Left lung (tissue), 10 donors: ENCODE results near the gene SNX7. TPM values are rescaled to one million over a fixed set of nuclear protein-coding genes. Genes with fewer than 3 reads are reported as not detected.

Source experiments
- ATAC-seq: fragments of 200-7000 bp; cut with Tn5 transposase; one replicate; pipeline ENCODE4 v1.9.1; 2020; ENCODE audit warnings: moderate library complexity
- DNase-seq, 4 donors: peaks; one replicate each; pipeline ENCODE4 v3.0.0-alpha.2; 2013 to 2020
- H3K27ac ChIP-seq, 2 donors: fragments of 200-600 bp; sonication (generic) in 1 of 2; one replicate each; pipeline versions ENCODE4 v1.5.0 to v1.8.0; 2020 to 2021
- H3K27me3 ChIP-seq, 2 donors: fragments of 200-600 bp; sonication (generic) in 1 of 2; one replicate each; pipeline versions ENCODE4 v1.5.0 to v1.8.0; 2020 to 2021
- H3K36me3 ChIP-seq, 2 donors: fragments of 200-600 bp; sonication (generic) in 1 of 2; one replicate each; pipeline versions ENCODE4 v1.5.0 to v1.8.0; 2020 to 2021
- H3K4me1 ChIP-seq, 2 donors: fragments of 200-600 bp; one replicate each; pipeline ENCODE4 v1.8.0; 2021
- H3K4me3 ChIP-seq, 2 donors: fragments of 200-600 bp; sonication (generic) in 1 of 2; one replicate each; pipeline versions ENCODE4 v1.5.0 to v1.8.0; 2020 to 2021; ENCODE audit warnings: mild to moderate bottlenecking in 1 of 2
- H3K9me3 ChIP-seq, 2 donors: fragments of 200-600 bp; sonication (generic) in 1 of 2; one replicate each; pipeline versions ENCODE4 v1.5.0 to v1.8.0; 2020 to 2021
- CTCF ChIP-seq, 2 donors: fragments of 200-600 bp; sonication (generic) in 1 of 2; IDR thresholded peaks; one replicate each; pipeline versions ENCODE4 v1.5.0 to v1.8.0; 2021; ENCODE audit warnings: antibody characterized with exemption in 2 of 2
- intact Hi-C, 2 donors: fragments of 100-400 bp; cut with DNase I; formaldehyde crosslinking; loops; one replicate each; pipeline versions ENCODE4 v1.11.2 to v1.14.2; 2022
- polyA plus RNA-seq, 6 donors: library from polyadenylated mRNA; unstranded; fragments of 120-200 nt; gene quantifications; one replicate each; pipeline ENCODE4 v1.2.1, GENCODE V29; 2013; ENCODE audit not compliant: insufficient read length in 6 of 6
- total RNA-seq, 2 donors: library from RNA; stranded (reverse); fragmentation: NEBNext Ultra II Directional; extraction: Animal tissue kit (Norgen Biotek cat#: 25700); gene quantifications; one replicate each; pipeline ENCODE4 v1.2.1, GENCODE V29; 2021
- donor health status: DM: no; HTN: yes; CAD: no.
- donor health status: DM: no; HTN: no; CAD: no.

SNX7 gene
- total and polyA plus RNA-seq, 8 donors, result 16.5 to 39.4 (median 32.2) TPM

DNA sequence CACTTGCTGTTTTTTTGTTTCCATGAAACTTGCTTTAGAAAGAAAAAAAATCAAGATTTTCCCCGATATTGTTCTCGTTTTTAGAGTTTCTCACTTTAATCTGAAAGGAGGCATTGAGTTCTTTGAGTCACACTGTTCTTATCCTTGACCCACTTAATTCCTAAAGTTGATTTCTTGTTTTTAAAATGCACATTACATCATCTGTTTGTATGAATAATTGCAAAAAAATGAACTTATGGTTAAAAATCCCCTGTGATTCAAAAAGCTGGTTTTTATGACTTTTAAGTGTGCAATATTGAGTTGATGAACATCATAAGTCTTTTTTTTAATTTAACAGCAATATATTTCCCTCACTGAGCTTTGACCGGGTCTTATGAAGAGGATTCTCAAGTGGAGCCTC, 131.6 kb downstream of the SNX7 start:
- intact Hi-C loops, result no loop called here
- H3K9me3 ChIP-seq, result no peaks in the 10 kb centered on the region
- H3K27ac ChIP-seq, result no peak overlapping the region
- no peaks in the 10 kb centered on the region for H3K27me3 ChIP-seq
- DNase-seq, result no peak
- TF ChIP-seq CTCF (IDR thresholded peaks at IDR 0.05), result no peak
- H3K4me3 ChIP-seq, result no peak overlapping the region
- H3K4me1 ChIP-seq, result no peaks in the 10 kb centered on the region
- no peaks in the 10 kb centered on the region for H3K36me3 ChIP-seq
- ATAC-seq, result no peak

DNA sequence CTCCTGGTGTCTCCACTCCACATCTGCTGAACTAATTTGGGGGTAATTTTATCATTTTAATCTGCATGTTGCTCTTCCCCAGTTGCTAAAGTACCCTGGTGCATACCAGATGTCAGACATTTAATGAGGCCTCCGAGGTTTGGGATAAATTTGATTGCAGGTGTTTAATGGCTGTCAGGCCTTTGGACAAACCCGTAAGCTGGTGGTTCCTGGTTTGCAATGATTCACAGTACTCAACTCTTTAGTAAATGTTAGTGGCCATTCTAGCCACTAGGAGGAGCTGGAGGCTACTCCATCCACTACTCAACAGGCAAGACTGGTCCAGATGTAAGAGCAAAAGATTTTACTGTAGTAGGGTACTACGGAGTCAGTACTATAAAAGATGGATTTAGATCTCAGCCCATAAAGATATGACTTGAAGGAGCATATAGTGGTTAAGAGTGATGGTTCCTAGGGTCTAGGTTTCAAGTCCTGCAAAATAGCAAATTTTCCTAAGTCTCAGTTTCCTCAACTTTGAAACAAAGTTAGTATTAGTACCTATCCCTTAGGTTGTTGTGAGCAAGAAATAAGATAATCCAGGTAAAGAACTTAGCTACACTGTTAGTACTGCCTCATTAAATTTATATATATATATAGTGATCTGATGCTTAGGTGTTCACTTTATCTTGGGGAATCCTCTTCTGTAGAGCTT, 132.8 kb downstream of the SNX7 start:
- intact Hi-C loops, result no loop called here
- Histone ChIP-seq H3K36me3 (no peaks in the 10 kb centered on the region), H3K27me3 (no peaks in the 10 kb centered on the region), H3K4me3 (no peak overlapping the region), H3K4me1 (no peaks in the 10 kb centered on the region), H3K9me3 (no peaks in the 10 kb centered on the region), H3K27ac (no peak overlapping the region)
- ATAC-seq, result peak; percentile 94
- peak in 2 of 4 donors; percentile 26 to 66 for DNase-seq
- TF ChIP-seq CTCF (IDR thresholded peaks at IDR 0.05), result peak; percentile 48 to 72

GRCh38 chr1:98796049-98796448, 134.5 kb downstream of the SNX7 start:
- intact Hi-C loops, result no loop called here

DNA sequence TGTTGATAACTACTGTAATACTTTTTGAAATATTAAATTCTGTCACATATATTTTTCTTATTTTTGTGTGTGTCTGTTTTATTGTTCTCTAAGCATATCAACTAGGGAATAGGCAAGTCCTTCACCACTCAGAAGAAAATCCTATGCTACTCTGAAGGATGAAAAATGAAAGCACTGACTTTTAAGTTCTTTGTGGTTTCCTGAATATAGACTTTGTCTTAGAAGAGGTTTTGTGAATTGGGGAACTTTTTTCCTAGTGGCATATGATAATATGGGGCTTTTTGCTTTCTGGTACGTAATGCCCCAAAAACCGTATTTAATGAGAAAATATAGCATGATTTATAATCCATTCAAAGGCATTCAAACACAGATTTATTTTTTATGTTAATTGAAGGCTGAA, 136.0 kb downstream of the SNX7 start:
- Histone ChIP-seq H3K4me1 (no peaks in the 10 kb centered on the region), H3K4me3 (no peak overlapping the region), H3K36me3 (no peaks in the 10 kb centered on the region), H3K27me3 (no peaks in the 10 kb centered on the region), H3K9me3 (no peaks in the 10 kb centered on the region), H3K27ac (no peak overlapping the region)
- DNase-seq, result no peak
- TF ChIP-seq CTCF (IDR thresholded peaks at IDR 0.05), result no peak
- no peak for ATAC-seq
- intact Hi-C loops, result no loop called here

More at GRCh38 chr1:98796049-98796448, 134.5 kb downstream of the SNX7 start:
- ATAC-seq (no peak), DNase-seq (no peak)
- H3K4me3 ChIP-seq, result no peak overlapping the region
- no peak overlapping the region for H3K27ac ChIP-seq
- H3K4me1 ChIP-seq, result no peaks in the 10 kb centered on the region
- H3K27me3 ChIP-seq, result no peaks in the 10 kb centered on the region
- no peak for TF ChIP-seq CTCF (IDR thresholded peaks at IDR 0.05)
- H3K36me3 ChIP-seq, result no peaks in the 10 kb centered on the region
- no peaks in the 10 kb centered on the region for H3K9me3 ChIP-seq
